Right lobe of liver (tissue), 6 donors: Measurements from ENCODE around the gene EGFLAM. TPM values are rescaled to one million over a fixed set of nuclear protein-coding genes. Genes with fewer than 3 reads are reported as not detected.

Experiments
- ATAC-seq, 4 donors: fragments of 200-7000 bp; cut with Tn5 transposase; one replicate each; pipeline ENCODE4 v1.9.1; 2020; ENCODE audit warnings: mild to moderate bottlenecking in 4 of 4, moderate library complexity in 4 of 4
- DNase-seq, 3 donors: peaks; one replicate each; pipeline ENCODE4 v3.0.0-alpha.2; 2020
- H3K27ac ChIP-seq, 3 donors: fragments of 200-600 bp; one replicate each; pipeline ENCODE4 v1.8.0; 2022
- H3K27me3 ChIP-seq, 2 donors: fragments of 200-600 bp; one replicate each; pipeline ENCODE4 v1.8.0; 2022
- H3K36me3 ChIP-seq, 4 donors: fragments of 200-600 bp; sonication (generic) in 1 of 4; one replicate each; pipeline versions ENCODE4 v1.5.1 to v1.8.0; 2017 to 2022; ENCODE audit warnings: control low read depth in 1 of 4
- H3K4me1 ChIP-seq, 4 donors: fragments of 200-600 bp; sonication (generic) in 1 of 4; one replicate each; pipeline versions ENCODE4 v1.5.1 to v1.8.0; 2017 to 2022; ENCODE audit warnings: control low read depth in 1 of 4
- H3K4me3 ChIP-seq, 3 donors: fragments of 200-600 bp; one replicate each; pipeline ENCODE4 v1.8.0; 2022
- H3K9me3 ChIP-seq, 4 donors: fragments of 200-600 bp; sonication (generic) in 1 of 4; one replicate each; pipeline versions ENCODE4 v1.5.1 to v1.8.0; 2017 to 2022; ENCODE audit warnings: control low read depth in 1 of 4
- POLR2A ChIP-seq: fragments of 450-650 bp; IDR thresholded peaks from one replicate; pipeline ENCODE4 v1.6.1; 2017; ENCODE audit warnings: antibody characterized with exemption, mild to moderate bottlenecking
- WGBS: methylation state at CpG from one replicate; pipeline ENCODE4 v1.1.6; 2018; ENCODE audit warnings: low coverage, low lambda C conversion rate; ENCODE audit not compliant: insufficient coverage; ENCODE audit errors: missing lambda C conversion rate; 5-methylcytosine and 5-hydroxymethylcytosine counted together
- intact Hi-C, 2 donors: fragments of 100-400 bp; cut with DNase I; formaldehyde crosslinking; loops; one replicate each; pipeline versions ENCODE4 v1.11.2 to v1.14.1; 2022
- total RNA-seq, 6 experiments: library from RNA; depleted of rRNA in 2 of 6; stranded (reverse); fragments of >200 nt in 2 of 6; fragmentation: NEBNext Ultra II Directional in 3 of 6; extraction: Animal tissue kit (Norgen Biotek cat#: 25700) in 3 of 6; gene quantifications; one replicate each; pipeline versions ENCODE4 v1.1.0 to v1.2.4, GENCODE V29; 2016 to 2023
- TF ChIP-seq, protein P1 (sequence below), 4 donors: fragments of 200-600 bp in 3 of 4; fragments of 450-650 bp in 1 of 4; IDR thresholded peaks; one replicate each; pipeline versions ENCODE4 v1.5.1 to v1.8.0; 2016 to 2022; ENCODE audit warnings: antibody characterized with exemption in 4 of 4, mild to moderate bottlenecking in 2 of 4
- donor health status: DM: no; HTN: yes; CAD: no.
- donor health status: DM: no; HTN: no; CAD: no.
- donor health status: DM: no; HTN: no; CAD: no.
- donor health status: DM: no; HTN: yes; CAD: no.
- donor health status: DM: no; HTN: yes; CAD: no.

EGFLAM gene
- total RNA-seq, 6 experiments from 2014 or later, result 0.50 to 6.2 (median 2.3) TPM

DNA sequence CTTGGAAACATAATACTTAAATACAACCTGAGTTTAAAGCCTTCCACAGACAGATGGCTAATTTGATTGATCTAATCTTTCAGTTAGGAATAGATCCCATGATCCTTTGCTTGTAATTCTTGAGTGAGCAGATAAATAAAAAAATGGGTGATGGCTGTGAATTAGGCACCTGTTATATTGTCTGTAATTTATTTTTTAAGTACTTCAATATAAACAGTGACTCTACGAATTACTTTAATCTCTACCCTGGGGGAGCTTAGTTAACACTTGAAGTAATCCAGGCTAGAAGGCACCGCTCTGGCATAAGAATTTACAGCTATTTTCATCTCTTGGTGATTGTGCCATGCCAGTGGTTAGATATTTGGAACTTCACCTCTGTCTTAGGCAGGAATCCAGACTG, 9.0 kb downstream of the EGFLAM start:
- DNase-seq, result no peak
- H3K36me3 ChIP-seq, result no peaks in the 10 kb centered on the region
- ATAC-seq, result no peak
- intact Hi-C loops, result no loop called here
- H3K27ac ChIP-seq, result no peak overlapping the region
- no peaks in the 10 kb centered on the region for H3K27me3 ChIP-seq
- no peak for TF ChIP-seq POLR2A
- TF ChIP-seq, protein P1, sequence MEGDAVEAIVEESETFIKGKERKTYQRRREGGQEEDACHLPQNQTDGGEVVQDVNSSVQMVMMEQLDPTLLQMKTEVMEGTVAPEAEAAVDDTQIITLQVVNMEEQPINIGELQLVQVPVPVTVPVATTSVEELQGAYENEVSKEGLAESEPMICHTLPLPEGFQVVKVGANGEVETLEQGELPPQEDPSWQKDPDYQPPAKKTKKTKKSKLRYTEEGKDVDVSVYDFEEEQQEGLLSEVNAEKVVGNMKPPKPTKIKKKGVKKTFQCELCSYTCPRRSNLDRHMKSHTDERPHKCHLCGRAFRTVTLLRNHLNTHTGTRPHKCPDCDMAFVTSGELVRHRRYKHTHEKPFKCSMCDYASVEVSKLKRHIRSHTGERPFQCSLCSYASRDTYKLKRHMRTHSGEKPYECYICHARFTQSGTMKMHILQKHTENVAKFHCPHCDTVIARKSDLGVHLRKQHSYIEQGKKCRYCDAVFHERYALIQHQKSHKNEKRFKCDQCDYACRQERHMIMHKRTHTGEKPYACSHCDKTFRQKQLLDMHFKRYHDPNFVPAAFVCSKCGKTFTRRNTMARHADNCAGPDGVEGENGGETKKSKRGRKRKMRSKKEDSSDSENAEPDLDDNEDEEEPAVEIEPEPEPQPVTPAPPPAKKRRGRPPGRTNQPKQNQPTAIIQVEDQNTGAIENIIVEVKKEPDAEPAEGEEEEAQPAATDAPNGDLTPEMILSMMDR (IDR thresholded peaks at IDR 0.05), result no peak
- no peaks in the 10 kb centered on the region for H3K4me1 ChIP-seq
- H3K4me3 ChIP-seq, result no peak overlapping the region
- H3K9me3 ChIP-seq, result no peaks in the 10 kb centered on the region
- WGBS, result 72% methylated on average over 2 of the region's 2 CpGs

DNA sequence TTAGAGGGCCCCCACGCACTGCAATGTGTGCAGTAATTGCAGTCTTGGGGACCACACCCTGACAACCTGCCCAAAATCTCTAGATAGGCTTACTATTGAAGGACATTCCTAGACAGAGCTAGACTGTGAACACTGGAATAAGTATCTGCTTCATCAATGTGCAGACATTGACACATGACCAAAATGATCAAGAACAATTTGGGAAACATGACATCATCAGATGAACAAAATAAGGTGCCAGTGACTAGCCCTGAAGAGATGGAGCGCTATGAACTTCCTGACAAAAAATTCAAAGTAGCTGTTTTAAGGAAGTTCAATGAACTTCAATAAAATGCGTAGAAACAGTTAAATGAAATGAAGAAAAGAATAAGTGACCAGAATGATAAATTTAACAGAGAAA, 15.3 kb downstream of the EGFLAM start:
- DNase-seq (no peak), ATAC-seq (no peak)

DNA sequence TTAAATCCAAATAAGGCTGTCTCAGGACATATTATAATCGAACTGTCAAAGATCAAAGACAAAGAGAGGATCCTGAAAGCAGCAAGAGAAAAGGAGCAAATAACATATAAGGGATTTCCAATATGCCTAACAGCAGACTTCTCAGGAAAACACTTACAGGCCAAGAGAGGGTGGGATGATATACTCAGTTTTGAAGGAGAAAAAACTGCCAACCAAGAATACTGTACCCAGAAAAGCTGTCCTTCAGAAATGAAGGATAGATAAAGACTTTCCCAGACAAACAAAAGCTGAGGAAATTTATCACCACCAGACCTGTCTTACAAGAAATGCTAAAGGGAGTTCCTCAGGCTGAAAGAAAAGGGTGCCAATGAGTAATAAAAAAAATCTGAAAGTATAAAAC, 16.0 kb downstream of the EGFLAM start:
- intact Hi-C loops, result no loop called here
- WGBS, result 50% methylated on average over 1 of the region's 1 CpG
- no peak for ATAC-seq

More for the DNA sequence above, 15.3 kb downstream of the EGFLAM start:
- no peak overlapping the region for H3K4me3 ChIP-seq
- TF ChIP-seq, protein P1 (IDR thresholded peaks at IDR 0.05), result no peak
- TF ChIP-seq POLR2A, result no peak
- no peak overlapping the region for H3K27ac ChIP-seq
- intact Hi-C loops, result no loop called here
- H3K36me3 ChIP-seq, result no peaks in the 10 kb centered on the region
- peaks cover 0 to 6% (median 1%) of the 10 kb centered on the region in 4 donors for H3K9me3 ChIP-seq
- H3K27me3 ChIP-seq, result no peaks in the 10 kb centered on the region
- WGBS, result 78% methylated on average over 3 of the region's 3 CpGs
- H3K4me1 ChIP-seq, result no peaks in the 10 kb centered on the region

DNA sequence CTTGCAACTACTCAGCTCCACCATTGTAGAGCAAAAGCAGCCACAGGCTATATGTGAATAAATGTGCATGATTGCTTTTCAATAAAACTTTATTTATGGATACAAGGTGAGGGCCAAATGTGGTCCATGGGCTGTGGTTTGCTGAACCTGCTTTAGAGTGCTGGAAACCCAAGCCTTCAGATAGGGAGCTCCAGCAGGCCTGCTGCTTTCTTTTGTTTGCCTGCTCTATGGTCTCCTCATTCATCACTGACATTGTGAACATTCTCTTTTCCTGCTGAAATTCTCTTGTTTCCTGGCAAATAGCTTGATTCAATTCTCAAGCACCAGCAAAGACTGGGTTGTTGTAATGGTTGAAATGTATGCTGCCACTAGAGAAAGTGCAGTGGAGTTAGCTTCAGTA, 26.0 kb downstream of the EGFLAM start:
- no peak overlapping the region for H3K4me3 ChIP-seq
- DNase-seq (no peak), ATAC-seq (no peak)
- H3K27me3 ChIP-seq, result no peaks in the 10 kb centered on the region
- H3K9me3 ChIP-seq, result no peaks in the 10 kb centered on the region
- no peaks in the 10 kb centered on the region for H3K36me3 ChIP-seq
- no peak for TF ChIP-seq POLR2A
- TF ChIP-seq, protein P1 (IDR thresholded peaks at IDR 0.05), result no peak
- no peak overlapping the region for H3K27ac ChIP-seq
- intact Hi-C loops, result no loop called here
- no peaks in the 10 kb centered on the region for H3K4me1 ChIP-seq

More for the DNA sequence above, 16.0 kb downstream of the EGFLAM start:
- Histone ChIP-seq H3K9me3 (peaks cover 0 to 6% (median 1%) of the 10 kb centered on the region in 4 donors), H3K36me3 (no peaks in the 10 kb centered on the region), H3K4me1 (no peaks in the 10 kb centered on the region), H3K4me3 (no peak overlapping the region), H3K27ac (no peak overlapping the region), H3K27me3 (no peaks in the 10 kb centered on the region)
- TF ChIP-seq POLR2A, result no peak
- TF ChIP-seq, protein P1 (IDR thresholded peaks at IDR 0.05), result no peak
- no peak for DNase-seq

DNA sequence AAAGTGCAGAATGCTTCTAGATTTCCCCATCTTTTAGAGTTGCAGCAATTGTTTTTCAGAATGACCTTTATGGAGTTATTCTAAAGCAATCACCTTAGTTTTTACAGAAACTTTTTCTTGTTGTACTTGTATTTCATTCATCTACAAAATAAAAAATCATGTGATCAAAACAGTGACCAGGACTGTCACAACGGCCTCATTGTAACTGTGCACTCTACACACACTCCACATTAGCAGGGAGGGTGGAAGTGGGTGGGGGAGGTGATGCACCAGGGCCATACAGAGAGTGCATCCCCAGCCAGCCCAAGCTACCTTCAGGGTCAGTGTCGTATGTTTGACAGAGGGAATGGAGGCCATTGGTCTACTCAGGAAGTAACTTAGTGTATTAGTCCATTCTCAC, 26.9 kb downstream of the EGFLAM start:
- intact Hi-C loops, result no loop called here
- DNase-seq (no peak), ATAC-seq (no peak)
- Histone ChIP-seq H3K27ac (no peak overlapping the region), H3K9me3 (no peaks in the 10 kb centered on the region), H3K27me3 (no peaks in the 10 kb centered on the region), H3K4me1 (no peaks in the 10 kb centered on the region), H3K4me3 (no peak overlapping the region), H3K36me3 (no peaks in the 10 kb centered on the region)
- TF ChIP-seq, protein P1 (IDR thresholded peaks at IDR 0.05), result no peak
- 53% methylated on average over 2 of the region's 2 CpGs for WGBS
